ENCODE data around the gene MTFMT. TPM values are rescaled to one million over a fixed set of nuclear protein-coding genes. Genes with fewer than 3 reads are reported as not detected.

MTFMT gene
- total and polyA plus RNA-seq, 2 of the 13 experiments (the other 11 are each of a cell fraction or from before 2014, with no cell fraction given), result 9.9 to 23.2 TPM

DNA sequence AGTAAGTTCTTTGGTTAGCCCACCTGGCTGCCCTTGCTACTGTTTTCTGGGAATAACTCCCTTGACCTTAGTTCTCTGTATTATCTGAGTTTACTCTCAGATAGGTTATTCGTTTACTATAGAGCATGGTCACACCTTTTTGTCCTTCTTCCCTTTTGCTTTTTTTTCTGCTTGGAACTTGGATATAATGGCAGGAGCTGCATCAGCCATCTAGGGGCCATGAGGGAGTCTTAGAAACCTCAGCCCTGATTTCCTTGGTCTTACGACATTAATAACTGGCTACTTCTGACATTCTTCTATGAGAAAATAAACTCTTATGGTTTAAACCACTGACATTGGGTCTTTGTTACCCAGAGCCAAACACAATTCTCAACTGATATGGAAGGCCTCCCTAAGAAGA is 12.3 kb upstream of the MTFMT start:
- FAIRE-seq (no peak), ATAC-seq (no peak), DNase-seq (ENCODE audit: low spot score) (no peak)
- Histone ChIP-seq H3K4me3 (replicated peaks in 1 of 3; ENCODE audit: insufficient read depth in 1 of 3, low read depth in 2 of 3, low read length in 3 of 3) (no peak overlapping the region), H3K36me3 (replicated peaks in 1 of 2; ENCODE audit: control insufficient read depth in 1 of 2, insufficient read depth in 2 of 2, low read length in 2 of 2) (no peaks in the 10 kb centered on the region), H3K27ac (ENCODE audit: extremely low read length, insufficient read depth, low read length) (no peak overlapping the region), H3K4me1 (ENCODE audit: insufficient read depth, low read length) (peaks cover 91% of the 10 kb centered on the region), H4K20me1 (ENCODE audit: insufficient read depth, low read length) (no peaks in the 10 kb centered on the region), H3K4me2 (ENCODE audit: low read depth, low read length) (no peak overlapping the region), H3K27me3 (ENCODE audit: control insufficient read depth in 1 of 2, insufficient read depth in 2 of 2, low read length in 2 of 2) (no peaks in the 10 kb centered on the region), H3K9me3 (ENCODE audit: low read length) (no peaks in the 10 kb centered on the region), H3K79me2 (ENCODE audit: insufficient read depth, low read length) (no peaks in the 10 kb centered on the region), H3K9ac (ENCODE audit: insufficient read depth, low read depth, low read length) (no peak overlapping the region), H2AFZ (ENCODE audit: low read length) (no peak overlapping the region)
- BruUV-seq (replicated peaks), result no TSS peak
- intact Hi-C loops (cut with micrococcal nuclease; ENCODE audit: unreplicated experiment) (no loop called here), in situ Hi-C loops (cut with HindIII; ENCODE audit: extremely low pct_ligation_motif_present, low pct_unique_long_range_greater_than_20kb) (no loop called here)
- TF ChIP-seq NFRKB (IDR thresholded peaks at IDR 0.05) (no peak), STAG1 (CRISPR knock-in tag; IDR thresholded peaks at IDR 0.05) (no peak), SCMH1 (CRISPR knock-in tag; IDR thresholded peaks at IDR 0.05; ENCODE audit: borderline replicate concordance) (no peak), ZNF605 (CRISPR knock-in tag; IDR thresholded peaks at IDR 0.05) (no peak), ZMYM3 (CRISPR knock-in tag; IDR thresholded peaks at IDR 0.05) (peak; percentile 84)
- TF ChIP-seq, protein P1, sequence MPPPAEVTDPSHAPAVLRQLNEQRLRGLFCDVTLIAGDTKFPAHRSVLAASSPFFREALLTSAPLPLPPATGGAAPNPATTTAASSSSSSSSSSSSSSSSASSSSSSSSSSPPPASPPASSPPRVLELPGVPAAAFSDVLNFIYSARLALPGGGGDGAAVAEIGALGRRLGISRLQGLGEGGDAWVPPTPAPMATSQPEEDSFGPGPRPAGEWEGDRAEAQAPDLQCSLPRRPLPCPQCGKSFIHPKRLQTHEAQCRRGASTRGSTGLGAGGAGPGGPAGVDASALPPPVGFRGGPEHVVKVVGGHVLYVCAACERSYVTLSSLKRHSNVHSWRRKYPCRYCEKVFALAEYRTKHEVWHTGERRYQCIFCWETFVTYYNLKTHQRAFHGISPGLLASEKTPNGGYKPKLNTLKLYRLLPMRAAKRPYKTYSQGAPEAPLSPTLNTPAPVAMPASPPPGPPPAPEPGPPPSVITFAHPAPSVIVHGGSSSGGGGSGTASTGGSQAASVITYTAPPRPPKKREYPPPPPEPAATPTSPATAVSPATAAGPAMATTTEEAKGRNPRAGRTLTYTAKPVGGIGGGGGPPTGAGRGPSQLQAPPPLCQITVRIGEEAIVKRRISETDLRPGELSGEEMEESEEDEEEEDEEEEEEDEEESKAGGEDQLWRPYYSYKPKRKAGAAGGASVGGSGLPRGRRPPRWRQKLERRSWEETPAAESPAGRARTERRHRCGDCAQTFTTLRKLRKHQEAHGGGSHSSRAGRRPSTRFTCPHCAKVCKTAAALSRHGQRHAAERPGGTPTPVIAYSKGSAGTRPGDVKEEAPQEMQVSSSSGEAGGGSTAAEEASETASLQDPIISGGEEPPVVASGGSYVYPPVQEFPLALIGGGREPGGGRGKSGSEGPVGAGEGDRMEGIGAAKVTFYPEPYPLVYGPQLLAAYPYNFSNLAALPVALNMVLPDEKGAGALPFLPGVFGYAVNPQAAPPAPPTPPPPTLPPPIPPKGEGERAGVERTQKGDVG (CRISPR knock-in tag; IDR thresholded peaks at IDR 0.05; ENCODE audit: borderline replicate concordance), result no peak
- TF ChIP-seq, protein P2, sequence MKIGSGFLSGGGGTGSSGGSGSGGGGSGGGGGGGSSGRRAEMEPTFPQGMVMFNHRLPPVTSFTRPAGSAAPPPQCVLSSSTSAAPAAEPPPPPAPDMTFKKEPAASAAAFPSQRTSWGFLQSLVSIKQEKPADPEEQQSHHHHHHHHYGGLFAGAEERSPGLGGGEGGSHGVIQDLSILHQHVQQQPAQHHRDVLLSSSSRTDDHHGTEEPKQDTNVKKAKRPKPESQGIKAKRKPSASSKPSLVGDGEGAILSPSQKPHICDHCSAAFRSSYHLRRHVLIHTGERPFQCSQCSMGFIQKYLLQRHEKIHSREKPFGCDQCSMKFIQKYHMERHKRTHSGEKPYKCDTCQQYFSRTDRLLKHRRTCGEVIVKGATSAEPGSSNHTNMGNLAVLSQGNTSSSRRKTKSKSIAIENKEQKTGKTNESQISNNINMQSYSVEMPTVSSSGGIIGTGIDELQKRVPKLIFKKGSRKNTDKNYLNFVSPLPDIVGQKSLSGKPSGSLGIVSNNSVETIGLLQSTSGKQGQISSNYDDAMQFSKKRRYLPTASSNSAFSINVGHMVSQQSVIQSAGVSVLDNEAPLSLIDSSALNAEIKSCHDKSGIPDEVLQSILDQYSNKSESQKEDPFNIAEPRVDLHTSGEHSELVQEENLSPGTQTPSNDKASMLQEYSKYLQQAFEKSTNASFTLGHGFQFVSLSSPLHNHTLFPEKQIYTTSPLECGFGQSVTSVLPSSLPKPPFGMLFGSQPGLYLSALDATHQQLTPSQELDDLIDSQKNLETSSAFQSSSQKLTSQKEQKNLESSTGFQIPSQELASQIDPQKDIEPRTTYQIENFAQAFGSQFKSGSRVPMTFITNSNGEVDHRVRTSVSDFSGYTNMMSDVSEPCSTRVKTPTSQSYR (CRISPR knock-in tag; IDR thresholded peaks at IDR 0.05; ENCODE audit: borderline replicate concordance), result no peak
- ChIA-PET CTCF (ENCODE audit: low intra/inter-chr PET ratio, low total read pairs) (no interaction called here), POLR2A (no interaction called here)
- 68% methylated on average over 2 of the region's 2 CpGs for WGBS (ENCODE audit: low lambda C conversion rate)
